ENCODE data around the gene ACOT12.
"Not testable (repeated sequence)": the region's sequence is repeated elsewhere in the genome, so short reads cannot be mapped to it uniquely, and the experiment has no call there.

ACOT12 gene

DNA sequence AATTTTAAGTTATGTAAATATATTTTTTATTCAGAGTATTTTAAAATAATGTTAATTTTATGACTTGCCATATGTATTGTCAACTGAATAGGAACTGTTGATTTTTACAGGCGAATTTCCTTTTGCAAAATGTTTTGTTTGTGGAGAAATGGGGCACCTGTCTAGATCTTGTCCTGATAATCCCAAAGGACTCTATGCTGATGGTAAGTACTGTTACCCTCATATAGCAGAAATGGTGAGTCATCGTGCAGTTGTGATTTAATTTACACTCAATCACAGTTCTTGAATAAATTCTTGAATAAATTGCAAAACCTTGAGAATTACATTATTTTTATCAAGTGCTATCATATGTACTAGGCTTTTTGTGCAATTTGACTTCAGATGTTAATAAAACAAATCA lies 85.1 kb downstream of the ACOT12 start:
- no peak for TF ChIP-seq CTCF (conservative IDR thresholded peaks at IDR 0.05)
- H3K27ac ChIP-seq = no peak overlapping the region

DNA sequence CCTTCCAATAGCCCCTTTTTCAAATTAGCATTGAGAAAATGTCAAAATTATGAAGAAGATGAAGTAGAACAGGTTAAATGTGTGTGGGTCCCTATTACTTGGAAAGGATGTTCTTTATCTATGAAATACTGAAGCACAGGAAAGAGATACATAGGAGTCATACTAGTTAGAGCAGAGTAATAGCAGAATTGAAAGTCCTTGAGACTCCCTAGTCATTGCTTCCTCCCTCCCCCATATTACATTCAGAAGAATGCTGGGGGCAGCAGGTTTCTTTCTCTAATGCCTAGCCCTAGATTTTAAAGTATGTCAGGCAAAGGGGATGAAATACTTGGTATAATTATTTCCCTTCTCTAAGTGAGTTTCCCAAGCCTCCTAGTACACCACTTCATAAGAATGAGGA lies 88.1 kb downstream of the ACOT12 start:
- no peak overlapping the region for H3K27ac ChIP-seq
- no peak for TF ChIP-seq CTCF (conservative IDR thresholded peaks at IDR 0.05)

GRCh38 chr5:81303563-81303962 lies 90.4 kb downstream of the ACOT12 start:
- peak overlapping the region; percentile 41; the same call in 1 of the 2 replicates for H3K27ac ChIP-seq
- TF ChIP-seq CTCF (conservative IDR thresholded peaks at IDR 0.05) = no peak

GRCh38 chr5:81302596-81302995 lies 91.3 kb downstream of the ACOT12 start:
- TF ChIP-seq CTCF (conservative IDR thresholded peaks at IDR 0.05) = no peak
- H3K27ac ChIP-seq = no peak overlapping the region

- H3K27ac ChIP-seq = peak within 1 kb of the TSS; percentile 83
- TF ChIP-seq CTCF (conservative IDR thresholded peaks at IDR 0.05) = peak; percentile 28
These were observed 92.5 kb downstream of the ACOT12 start, which contains the start of gene ZCCHC9 for GRCh38 chr5:81301271-81302015. Gene ZCCHC9 (plus strand): TSS chr5:81301587. CDS start chr5:81304758, 3,171 bp downstream.

GRCh38 chr5:81300921-81301270 lies 93.0 kb downstream of the ACOT12 start:
- H3K27ac ChIP-seq = peak overlapping the region; percentile 83
- TF ChIP-seq CTCF (conservative IDR thresholded peaks at IDR 0.05) = no peak

DNA sequence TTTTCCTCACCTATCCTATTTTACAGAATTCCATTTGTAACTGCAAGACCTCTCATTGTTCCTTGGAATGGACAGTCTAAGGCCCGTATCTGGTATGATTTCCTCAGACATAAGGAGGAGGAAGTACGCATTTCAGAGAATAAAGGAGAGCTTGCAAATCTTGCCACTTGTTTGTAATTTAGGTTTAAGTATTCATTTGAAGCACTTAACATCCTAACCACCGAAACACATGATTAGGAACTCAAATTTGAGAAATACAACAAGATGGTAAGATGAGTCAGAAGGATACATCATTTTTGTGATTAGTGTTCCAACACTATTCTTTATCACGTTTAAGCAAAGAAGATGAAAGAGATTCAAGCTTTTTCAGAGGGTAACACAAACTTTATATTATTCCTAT lies 96.4 kb downstream of the ACOT12 start:
- TF ChIP-seq CTCF (conservative IDR thresholded peaks at IDR 0.05) = no peak
- no peak overlapping the region for H3K27ac ChIP-seq

- H3K27ac ChIP-seq = not testable (repeated sequence)
These were observed 99.9 kb downstream of the ACOT12 start for GRCh38 chr5:81294021-81294420.
